ENCODE data around the gene ERCC4.

ERCC4 gene

GRCh38 chr16:13936596-13937081, 16.7 kb downstream of the ERCC4 start:
- Histone ChIP-seq H3K4me3 (ENCODE audit: low read length) (no peak overlapping the region), H3K4me1 (ENCODE audit: control insufficient read depth, insufficient read depth, low read length) (no peaks in the 10 kb centered on the region), H3K9ac (ENCODE audit: low read length) (no peak overlapping the region), H3K36me3 (ENCODE audit: control insufficient read depth, insufficient read depth, low read length) (peaks cover 6% of the 10 kb centered on the region), H3K27me3 (ENCODE audit: control insufficient read depth, insufficient read depth, low read length) (no peaks in the 10 kb centered on the region), H3K27ac (ENCODE audit: low read depth, low read length) (no peak overlapping the region)

GRCh38 chr16:13937411-13937810, 17.5 kb downstream of the ERCC4 start:
- H3K36me3 ChIP-seq (ENCODE audit: control insufficient read depth, insufficient read depth, low read length) = peaks cover 6% of the 10 kb centered on the region
- no peaks in the 10 kb centered on the region for H3K4me1 ChIP-seq (ENCODE audit: control insufficient read depth, insufficient read depth, low read length)
- no peaks in the 10 kb centered on the region for H3K27me3 ChIP-seq (ENCODE audit: control insufficient read depth, insufficient read depth, low read length)
- no peak overlapping the region for H3K9ac ChIP-seq (ENCODE audit: low read length)
- no peak overlapping the region for H3K27ac ChIP-seq (ENCODE audit: low read depth, low read length)
- H3K4me3 ChIP-seq (ENCODE audit: low read length) = no peak overlapping the region

- no peaks in the 10 kb centered on the region for H3K27me3 ChIP-seq (ENCODE audit: control insufficient read depth, insufficient read depth, low read length)
- peaks cover 6% of the 10 kb centered on the region for H3K36me3 ChIP-seq (ENCODE audit: control insufficient read depth, insufficient read depth, low read length)
- no peak overlapping the region for H3K9ac ChIP-seq (ENCODE audit: low read length)
Measured at GRCh38 chr16:13938480-13938879, 18.5 kb downstream of the ERCC4 start.

GRCh38 chr16:13939821-13940220, 19.9 kb downstream of the ERCC4 start:
- H3K4me3 ChIP-seq (ENCODE audit: low read length) = no peak overlapping the region
- peaks cover 8% of the 10 kb centered on the region for H3K36me3 ChIP-seq (ENCODE audit: control insufficient read depth, insufficient read depth, low read length)
- no peak overlapping the region for H3K27ac ChIP-seq (ENCODE audit: low read depth, low read length)
- no peaks in the 10 kb centered on the region for H3K27me3 ChIP-seq (ENCODE audit: control insufficient read depth, insufficient read depth, low read length)
- H3K4me1 ChIP-seq (ENCODE audit: control insufficient read depth, insufficient read depth, low read length) = peaks cover 2% of the 10 kb centered on the region
- H3K9ac ChIP-seq (ENCODE audit: low read length) = no peak overlapping the region

More at GRCh38 chr16:13938480-13938879, 18.5 kb downstream of the ERCC4 start:
- Histone ChIP-seq H3K4me3 (ENCODE audit: low read length) (no peak overlapping the region), H3K27ac (ENCODE audit: low read depth, low read length) (no peak overlapping the region), H3K4me1 (ENCODE audit: control insufficient read depth, insufficient read depth, low read length) (no peaks in the 10 kb centered on the region)

GRCh38 chr16:13940397-13940933, 20.5 kb downstream of the ERCC4 start:
- no peak overlapping the region for H3K27ac ChIP-seq (ENCODE audit: low read depth, low read length)
- peaks cover 3% of the 10 kb centered on the region for H3K4me1 ChIP-seq (ENCODE audit: control insufficient read depth, insufficient read depth, low read length)
- no peaks in the 10 kb centered on the region for H3K27me3 ChIP-seq (ENCODE audit: control insufficient read depth, insufficient read depth, low read length)
- H3K36me3 ChIP-seq (ENCODE audit: control insufficient read depth, insufficient read depth, low read length) = peaks cover 6% of the 10 kb centered on the region
- H3K4me3 ChIP-seq (ENCODE audit: low read length) = no peak overlapping the region
- H3K9ac ChIP-seq (ENCODE audit: low read length) = no peak overlapping the region

- Histone ChIP-seq H3K27me3 (ENCODE audit: control insufficient read depth, insufficient read depth, low read length) (no peaks in the 10 kb centered on the region), H3K36me3 (ENCODE audit: control insufficient read depth, insufficient read depth, low read length) (peaks cover 17% of the 10 kb centered on the region), H3K9ac (ENCODE audit: low read length) (no peak overlapping the region), H3K27ac (ENCODE audit: low read depth, low read length) (no peak overlapping the region), H3K4me3 (ENCODE audit: low read length) (no peak overlapping the region), H3K4me1 (ENCODE audit: control insufficient read depth, insufficient read depth, low read length) (peaks cover 3% of the 10 kb centered on the region)
Measured at GRCh38 chr16:13944816-13945215, 24.9 kb downstream of the ERCC4 start.

- H3K27ac ChIP-seq (ENCODE audit: low read depth, low read length) = no peak overlapping the region
- H3K4me3 ChIP-seq (ENCODE audit: low read length) = no peak overlapping the region
- no peaks in the 10 kb centered on the region for H3K27me3 ChIP-seq (ENCODE audit: control insufficient read depth, insufficient read depth, low read length)
- no peak overlapping the region for H3K9ac ChIP-seq (ENCODE audit: low read length)
- peaks cover 17% of the 10 kb centered on the region for H3K36me3 ChIP-seq (ENCODE audit: control insufficient read depth, insufficient read depth, low read length)
- peaks cover 3% of the 10 kb centered on the region for H3K4me1 ChIP-seq (ENCODE audit: control insufficient read depth, insufficient read depth, low read length)
Measured at GRCh38 chr16:13945744-13946485, 26.0 kb downstream of the ERCC4 start.

- H3K27me3 ChIP-seq (ENCODE audit: control insufficient read depth, insufficient read depth, low read length) = no peaks in the 10 kb centered on the region
- no peak overlapping the region for H3K4me3 ChIP-seq (ENCODE audit: low read length)
- H3K36me3 ChIP-seq (ENCODE audit: control insufficient read depth, insufficient read depth, low read length) = peaks cover 17% of the 10 kb centered on the region
- H3K4me1 ChIP-seq (ENCODE audit: control insufficient read depth, insufficient read depth, low read length) = peaks cover 3% of the 10 kb centered on the region
- no peak overlapping the region for H3K9ac ChIP-seq (ENCODE audit: low read length)
- H3K27ac ChIP-seq (ENCODE audit: low read depth, low read length) = no peak overlapping the region
Measured at GRCh38 chr16:13948086-13948485, 28.1 kb downstream of the ERCC4 start.

- Histone ChIP-seq H3K4me1 (ENCODE audit: control insufficient read depth, insufficient read depth, low read length) (no peaks in the 10 kb centered on the region), H3K4me3 (ENCODE audit: low read length) (no peak overlapping the region), H3K9ac (ENCODE audit: low read length) (no peak overlapping the region), H3K27me3 (ENCODE audit: control insufficient read depth, insufficient read depth, low read length) (no peaks in the 10 kb centered on the region), H3K27ac (ENCODE audit: low read depth, low read length) (no peak overlapping the region), H3K36me3 (ENCODE audit: control insufficient read depth, insufficient read depth, low read length) (peaks cover 14% of the 10 kb centered on the region)
Measured at GRCh38 chr16:13950821-13951547, 31.0 kb downstream of the ERCC4 start.

GRCh38 chr16:13951611-13952010, 31.7 kb downstream of the ERCC4 start:
- Histone ChIP-seq H3K27me3 (ENCODE audit: control insufficient read depth, insufficient read depth, low read length) (no peaks in the 10 kb centered on the region), H3K27ac (ENCODE audit: low read depth, low read length) (no peak overlapping the region), H3K36me3 (ENCODE audit: control insufficient read depth, insufficient read depth, low read length) (peaks cover 10% of the 10 kb centered on the region), H3K9ac (ENCODE audit: low read length) (no peak overlapping the region), H3K4me1 (ENCODE audit: control insufficient read depth, insufficient read depth, low read length) (peaks cover 2% of the 10 kb centered on the region), H3K4me3 (ENCODE audit: low read length) (no peak overlapping the region)

GRCh38 chr16:13953501-13953900, 33.5 kb downstream of the ERCC4 start:
- Histone ChIP-seq H3K27ac (ENCODE audit: low read depth, low read length) (no peak overlapping the region), H3K27me3 (ENCODE audit: control insufficient read depth, insufficient read depth, low read length) (no peaks in the 10 kb centered on the region), H3K4me3 (ENCODE audit: low read length) (no peak overlapping the region), H3K36me3 (ENCODE audit: control insufficient read depth, insufficient read depth, low read length) (peaks cover 5% of the 10 kb centered on the region), H3K4me1 (ENCODE audit: control insufficient read depth, insufficient read depth, low read length) (peaks cover 4% of the 10 kb centered on the region), H3K9ac (ENCODE audit: low read length) (no peak overlapping the region)

GRCh38 chr16:13956635-13957196, 36.8 kb downstream of the ERCC4 start:
- Histone ChIP-seq H3K4me1 (ENCODE audit: control insufficient read depth, insufficient read depth, low read length) (peaks cover 4% of the 10 kb centered on the region), H3K27me3 (ENCODE audit: control insufficient read depth, insufficient read depth, low read length) (no peaks in the 10 kb centered on the region), H3K4me3 (ENCODE audit: low read length) (peak overlapping the region; percentile 32), H3K36me3 (ENCODE audit: control insufficient read depth, insufficient read depth, low read length) (no peaks in the 10 kb centered on the region), H3K9ac (ENCODE audit: low read length) (no peak overlapping the region), H3K27ac (ENCODE audit: low read depth, low read length) (no peak overlapping the region)
